Measurements from ENCODE around the gene STT3B.
A peak's percentile ranks its signal among the peaks of the same experiment; 100 is the strongest.
"Not testable (repeated sequence)": the region's sequence is repeated elsewhere in the genome, so short reads cannot be mapped to it uniquely, and the experiment has no call there.

STT3B gene

GRCh38 chr3:31503456-31503855 is 29.3 kb upstream of the STT3B start:
- WGBS (ENCODE audit: extremely low coverage, insufficient coverage, insufficient read length), result 100% methylated on average over 1 of the region's 4 CpGs

GRCh38 chr3:31504230-31504629 is 28.5 kb upstream of the STT3B start:
- H3K14ac ChIP-seq (ENCODE audit: low read length), result no peak overlapping the region
- H3K79me1 ChIP-seq (ENCODE audit: low read length), result peaks cover 2% of the 10 kb centered on the region
- H4K91ac ChIP-seq (ENCODE audit: low read depth, low read length), result no peak overlapping the region
- no peak overlapping the region for H3K23ac ChIP-seq (ENCODE audit: low read length)
- no peak overlapping the region for H2AK5ac ChIP-seq (ENCODE audit: low read length)
- H4K8ac ChIP-seq (ENCODE audit: low read depth, low read length), result no peak overlapping the region
- H3K4ac ChIP-seq (ENCODE audit: low read depth, low read length), result no peak overlapping the region
- H2BK120ac ChIP-seq (ENCODE audit: insufficient read depth, low read length, poor library complexity), result no peak overlapping the region
- no peak overlapping the region for H3K9ac ChIP-seq (ENCODE audit: low read length)
- H3K79me2 ChIP-seq (ENCODE audit: control insufficient read depth, insufficient read depth, low read length, poor library complexity), result no peaks in the 10 kb centered on the region
- no peak overlapping the region for H3K4me3 ChIP-seq (ENCODE audit: low read depth, low read length)
- H2BK12ac ChIP-seq (ENCODE audit: low read length), result no peak overlapping the region
- H3K36me3 ChIP-seq (ENCODE audit: control insufficient read depth in 1 of 2, insufficient read depth in 2 of 2, low read length in 2 of 2), result no peaks in the 10 kb centered on the region
- no CpG with 5 or more reads among the region's 3 CpGs for WGBS (ENCODE audit: extremely low coverage, insufficient coverage, insufficient read length)
- H4K12ac ChIP-seq (ENCODE audit: low read depth, low read length), result no peak overlapping the region
- no peak overlapping the region for H2BK5ac ChIP-seq (ENCODE audit: low read depth, low read length, poor library complexity)
- H3K18ac ChIP-seq (ENCODE audit: low read length), result no peak overlapping the region
- no peaks in the 10 kb centered on the region for H3K27me3 ChIP-seq (ENCODE audit: insufficient read depth, low read length)
- H3K9me3 ChIP-seq (ENCODE audit: insufficient read depth, low read depth, low read length), result no peaks in the 10 kb centered on the region
- H3K4me1 ChIP-seq (ENCODE audit: control insufficient read depth in 1 of 2, insufficient read depth in 2 of 2, low read length in 2 of 2), result peaks cover 0 to 3% of the 10 kb centered on the region in 2 experiments
- no peak overlapping the region for H3K27ac ChIP-seq (ENCODE audit: low read depth, low read length)
- H2AFZ ChIP-seq (ENCODE audit: insufficient read depth, low read length, poor library complexity), result no peak overlapping the region
- DNase-seq, result no peak
- H3K4me2 ChIP-seq (ENCODE audit: low read length), result no peak overlapping the region

More at GRCh38 chr3:31503456-31503855, 29.3 kb upstream of the STT3B start:
- no peak overlapping the region for H4K91ac ChIP-seq (ENCODE audit: low read depth, low read length)
- H3K79me1 ChIP-seq (ENCODE audit: low read length), result peaks cover 2% of the 10 kb centered on the region
- H3K36me3 ChIP-seq (ENCODE audit: control insufficient read depth in 1 of 2, insufficient read depth in 2 of 2, low read length in 2 of 2), result no peaks in the 10 kb centered on the region
- no peak overlapping the region for H3K4me3 ChIP-seq (ENCODE audit: low read depth, low read length)
- H3K4me1 ChIP-seq (ENCODE audit: control insufficient read depth in 1 of 2, insufficient read depth in 2 of 2, low read length in 2 of 2), result peaks cover 0 to 3% of the 10 kb centered on the region in 2 experiments
- no peak overlapping the region for H2BK5ac ChIP-seq (ENCODE audit: low read depth, low read length, poor library complexity)
- H4K8ac ChIP-seq (ENCODE audit: low read depth, low read length), result no peak overlapping the region
- no peak overlapping the region for H3K23ac ChIP-seq (ENCODE audit: low read length)
- no peak overlapping the region for H2BK12ac ChIP-seq (ENCODE audit: low read length)
- no peak overlapping the region for H2AK5ac ChIP-seq (ENCODE audit: low read length)
- DNase-seq, result peak; percentile 86 to 94
- no peak overlapping the region for H3K18ac ChIP-seq (ENCODE audit: low read length)
- H3K27me3 ChIP-seq (ENCODE audit: insufficient read depth, low read length), result no peaks in the 10 kb centered on the region
- H4K12ac ChIP-seq (ENCODE audit: low read depth, low read length), result no peak overlapping the region
- no peak overlapping the region for H3K9ac ChIP-seq (ENCODE audit: low read length)
- H3K4ac ChIP-seq (ENCODE audit: low read depth, low read length), result no peak overlapping the region
- no peaks in the 10 kb centered on the region for H3K79me2 ChIP-seq (ENCODE audit: control insufficient read depth, insufficient read depth, low read length, poor library complexity)
- H3K27ac ChIP-seq (ENCODE audit: low read depth, low read length), result no peak overlapping the region
- no peak overlapping the region for H2AFZ ChIP-seq (ENCODE audit: insufficient read depth, low read length, poor library complexity)
- no peaks in the 10 kb centered on the region for H3K9me3 ChIP-seq (ENCODE audit: insufficient read depth, low read depth, low read length)
- H2BK120ac ChIP-seq (ENCODE audit: insufficient read depth, low read length, poor library complexity), result no peak overlapping the region
- no peak overlapping the region for H3K14ac ChIP-seq (ENCODE audit: low read length)
- H3K4me2 ChIP-seq (ENCODE audit: low read length), result peak overlapping the region; percentile 27

GRCh38 chr3:31505371-31506048 is 27.2 kb upstream of the STT3B start:
- H2BK120ac ChIP-seq (ENCODE audit: insufficient read depth, low read length, poor library complexity), result peak overlapping the region; percentile 49
- no CpG with 5 or more reads among the region's 5 CpGs for WGBS (ENCODE audit: extremely low coverage, insufficient coverage, insufficient read length)
- peak overlapping the region; percentile 24 for H3K4me2 ChIP-seq (ENCODE audit: low read length)

GRCh38 chr3:31506515-31506914 is 26.2 kb upstream of the STT3B start:
- not testable (repeated sequence) for H4K8ac ChIP-seq (ENCODE audit: low read depth, low read length); H3K79me1 ChIP-seq (ENCODE audit: low read length); H3K4me3 ChIP-seq (ENCODE audit: low read depth, low read length); H2AFZ ChIP-seq (ENCODE audit: insufficient read depth, low read length, poor library complexity); H3K9me3 ChIP-seq (ENCODE audit: insufficient read depth, low read depth, low read length); H3K4me2 ChIP-seq (ENCODE audit: low read length); H2AK5ac ChIP-seq (ENCODE audit: low read length); H3K79me2 ChIP-seq (ENCODE audit: control insufficient read depth, insufficient read depth, low read length, poor library complexity); H3K4me1 ChIP-seq (ENCODE audit: control insufficient read depth in 1 of 2, insufficient read depth in 2 of 2, low read length in 2 of 2); H3K36me3 ChIP-seq (ENCODE audit: control insufficient read depth in 1 of 2, insufficient read depth in 2 of 2, low read length in 2 of 2); H3K14ac ChIP-seq (ENCODE audit: low read length); H3K4ac ChIP-seq (ENCODE audit: low read depth, low read length); DNase-seq; H2BK12ac ChIP-seq (ENCODE audit: low read length); H3K9ac ChIP-seq (ENCODE audit: low read length); H2BK5ac ChIP-seq (ENCODE audit: low read depth, low read length, poor library complexity); H3K27ac ChIP-seq (ENCODE audit: low read depth, low read length); H3K27me3 ChIP-seq (ENCODE audit: insufficient read depth, low read length); H3K18ac ChIP-seq (ENCODE audit: low read length); H4K12ac ChIP-seq (ENCODE audit: low read depth, low read length); H3K23ac ChIP-seq (ENCODE audit: low read length); H4K91ac ChIP-seq (ENCODE audit: low read depth, low read length); H2BK120ac ChIP-seq (ENCODE audit: insufficient read depth, low read length, poor library complexity)
- no CpG with 5 or more reads among the region's 7 CpGs for WGBS (ENCODE audit: extremely low coverage, insufficient coverage, insufficient read length)

More at GRCh38 chr3:31505371-31506048, 27.2 kb upstream of the STT3B start:
- H3K4ac ChIP-seq (ENCODE audit: low read depth, low read length), result no peak overlapping the region
- H2BK5ac ChIP-seq (ENCODE audit: low read depth, low read length, poor library complexity), result no peak overlapping the region
- no peaks in the 10 kb centered on the region for H3K79me2 ChIP-seq (ENCODE audit: control insufficient read depth, insufficient read depth, low read length, poor library complexity)
- no peaks in the 10 kb centered on the region for H3K27me3 ChIP-seq (ENCODE audit: insufficient read depth, low read length)
- H3K4me1 ChIP-seq (ENCODE audit: control insufficient read depth in 1 of 2, insufficient read depth in 2 of 2, low read length in 2 of 2), result peaks cover 0 to 3% of the 10 kb centered on the region in 2 experiments
- H4K12ac ChIP-seq (ENCODE audit: low read depth, low read length), result no peak overlapping the region
- no peak overlapping the region for H2BK12ac ChIP-seq (ENCODE audit: low read length)
- H2AFZ ChIP-seq (ENCODE audit: insufficient read depth, low read length, poor library complexity), result no peak overlapping the region
- no peaks in the 10 kb centered on the region for H3K36me3 ChIP-seq (ENCODE audit: control insufficient read depth in 1 of 2, insufficient read depth in 2 of 2, low read length in 2 of 2)
- no peaks in the 10 kb centered on the region for H3K9me3 ChIP-seq (ENCODE audit: insufficient read depth, low read depth, low read length)
- H3K27ac ChIP-seq (ENCODE audit: low read depth, low read length), result no peak overlapping the region
- H3K14ac ChIP-seq (ENCODE audit: low read length), result no peak overlapping the region
- no peak overlapping the region for H4K91ac ChIP-seq (ENCODE audit: low read depth, low read length)
- DNase-seq, result no peak
- no peak overlapping the region for H3K18ac ChIP-seq (ENCODE audit: low read length)
- no peak overlapping the region for H3K4me3 ChIP-seq (ENCODE audit: low read depth, low read length)
- H4K8ac ChIP-seq (ENCODE audit: low read depth, low read length), result no peak overlapping the region
- no peak overlapping the region for H2AK5ac ChIP-seq (ENCODE audit: low read length)
- H3K9ac ChIP-seq (ENCODE audit: low read length), result no peak overlapping the region
- peaks cover 2% of the 10 kb centered on the region for H3K79me1 ChIP-seq (ENCODE audit: low read length)
- H3K23ac ChIP-seq (ENCODE audit: low read length), result no peak overlapping the region
